Activated CD4-positive, alpha-beta T cell treated with anti-CD3 and anti-CD28 coated beads, Interleukin-2, amount 10 ng/mL, durations not matched to agents 24 days and 14 days (primary cell): ENCODE data around the gene CTDP1. TPM values are rescaled to one million over a fixed set of nuclear protein-coding genes. Genes with fewer than 3 reads are reported as not detected.

Experiments
- DNase-seq: peaks from one replicate; pipeline ENCODE4 v3.0.0; 2022
- H3K27ac Mint-ChIP-seq: one replicate; pipeline ENCODE4 v1.8.0; 2022; ENCODE audit warnings: mild to moderate bottlenecking, mixed read lengths
- H3K27me3 Mint-ChIP-seq: one replicate; pipeline ENCODE4 v1.8.0; 2022; ENCODE audit warnings: mixed read lengths
- H3K36me3 Mint-ChIP-seq: one replicate; pipeline ENCODE4 v1.8.0; 2022; ENCODE audit warnings: low read depth, mild to moderate bottlenecking, mixed read lengths
- H3K4me1 Mint-ChIP-seq: one replicate; pipeline ENCODE4 v1.8.0; 2021; ENCODE audit warnings: mixed read lengths
- H3K4me3 Mint-ChIP-seq: one replicate; pipeline ENCODE4 v1.8.0; 2022; ENCODE audit warnings: mild to moderate bottlenecking, moderate library complexity, mixed read lengths
- H3K9me3 Mint-ChIP-seq: one replicate; pipeline ENCODE4 v1.8.0; 2021; ENCODE audit warnings: mixed read lengths
- intact Hi-C: fragments of 100-400 bp; cut with micrococcal nuclease; formaldehyde crosslinking; loops from one replicate; pipeline ENCODE4 v1.15.1; 2023
- total RNA-seq: library from RNA; stranded (reverse); gene quantifications from 2 replicates; pipeline ENCODE4 v1.2.3, GENCODE V29; 2022

The CTDP1 gene
- total RNA-seq, 1 donor from 2014 or later: 45.5 TPM

- H3K27ac Mint-ChIP-seq: no peak overlapping the region
- peaks cover 28% of the 10 kb centered on the region for H3K27me3 Mint-ChIP-seq
- no peaks in the 10 kb centered on the region for H3K36me3 Mint-ChIP-seq
- peaks cover under 1% of the 10 kb centered on the region for H3K4me1 Mint-ChIP-seq
- no peak for DNase-seq
- no peak overlapping the region for H3K4me3 Mint-ChIP-seq
- no peaks in the 10 kb centered on the region for H3K9me3 Mint-ChIP-seq
- intact Hi-C loops: no loop called here
Observed at GRCh38 chr18:79785831-79786230, 106.2 kb downstream of the CTDP1 start.

- no peaks in the 10 kb centered on the region for H3K9me3 Mint-ChIP-seq
- no peak overlapping the region for H3K27ac Mint-ChIP-seq
- no peaks in the 10 kb centered on the region for H3K36me3 Mint-ChIP-seq
- DNase-seq: no peak
- peaks cover 33% of the 10 kb centered on the region for H3K27me3 Mint-ChIP-seq
- H3K4me1 Mint-ChIP-seq: peaks cover 4% of the 10 kb centered on the region
- H3K4me3 Mint-ChIP-seq: no peak overlapping the region
- intact Hi-C loops: no loop called here
Observed at GRCh38 chr18:79786304-79786703, 106.7 kb downstream of the CTDP1 start.

GRCh38 chr18:79786786-79787526, 107.4 kb downstream of the CTDP1 start:
- intact Hi-C loops: no loop called here
- DNase-seq: no peak
- Mint-ChIP-seq H3K9me3 (no peaks in the 10 kb centered on the region), H3K27me3 (peaks cover 39% of the 10 kb centered on the region), H3K4me3 (no peak overlapping the region), H3K36me3 (no peaks in the 10 kb centered on the region), H3K4me1 (peaks cover 7% of the 10 kb centered on the region), H3K27ac (no peak overlapping the region)

- Mint-ChIP-seq H3K27me3 (peaks cover 44% of the 10 kb centered on the region), H3K4me1 (peaks cover 7% of the 10 kb centered on the region), H3K4me3 (no peak overlapping the region), H3K36me3 (no peaks in the 10 kb centered on the region), H3K27ac (no peak overlapping the region), H3K9me3 (no peaks in the 10 kb centered on the region)
- intact Hi-C loops: no loop called here
- no peak for DNase-seq
Observed at GRCh38 chr18:79787527-79787864, 107.9 kb downstream of the CTDP1 start.

- Mint-ChIP-seq H3K27ac (no peak overlapping the region), H3K9me3 (no peaks in the 10 kb centered on the region), H3K36me3 (no peaks in the 10 kb centered on the region), H3K4me1 (peaks cover 7% of the 10 kb centered on the region), H3K4me3 (no peak overlapping the region), H3K27me3 (peaks cover 50% of the 10 kb centered on the region)
- DNase-seq: no peak
- intact Hi-C loops: no loop called here
Observed at GRCh38 chr18:79787865-79788733, 108.5 kb downstream of the CTDP1 start.

DNA sequence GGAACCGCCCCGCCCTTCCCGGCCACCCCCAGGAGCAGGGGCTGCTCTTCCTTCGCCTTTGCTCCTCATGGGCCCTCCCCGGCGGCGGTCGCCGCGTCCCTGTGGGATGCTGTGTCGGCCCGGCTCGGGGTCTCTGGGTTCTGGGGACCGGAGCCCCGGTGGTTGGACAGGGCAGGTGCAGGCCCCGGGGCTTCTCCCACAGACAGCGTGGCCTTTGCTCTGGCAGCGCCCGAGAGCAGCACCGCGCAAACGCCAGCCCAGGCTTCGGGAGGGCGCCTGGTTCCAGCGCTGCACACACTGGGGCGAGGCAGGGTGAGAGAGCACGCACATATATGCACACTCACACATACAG, 109.1 kb downstream of the CTDP1 start:
- peaks cover 7% of the 10 kb centered on the region for H3K4me1 Mint-ChIP-seq
- no peak overlapping the region for H3K27ac Mint-ChIP-seq
- no peaks in the 10 kb centered on the region for H3K9me3 Mint-ChIP-seq
- peaks cover 50% of the 10 kb centered on the region for H3K27me3 Mint-ChIP-seq
- intact Hi-C loops: no loop called here
- DNase-seq: no peak
- no peak overlapping the region for H3K4me3 Mint-ChIP-seq
- no peaks in the 10 kb centered on the region for H3K36me3 Mint-ChIP-seq

DNA sequence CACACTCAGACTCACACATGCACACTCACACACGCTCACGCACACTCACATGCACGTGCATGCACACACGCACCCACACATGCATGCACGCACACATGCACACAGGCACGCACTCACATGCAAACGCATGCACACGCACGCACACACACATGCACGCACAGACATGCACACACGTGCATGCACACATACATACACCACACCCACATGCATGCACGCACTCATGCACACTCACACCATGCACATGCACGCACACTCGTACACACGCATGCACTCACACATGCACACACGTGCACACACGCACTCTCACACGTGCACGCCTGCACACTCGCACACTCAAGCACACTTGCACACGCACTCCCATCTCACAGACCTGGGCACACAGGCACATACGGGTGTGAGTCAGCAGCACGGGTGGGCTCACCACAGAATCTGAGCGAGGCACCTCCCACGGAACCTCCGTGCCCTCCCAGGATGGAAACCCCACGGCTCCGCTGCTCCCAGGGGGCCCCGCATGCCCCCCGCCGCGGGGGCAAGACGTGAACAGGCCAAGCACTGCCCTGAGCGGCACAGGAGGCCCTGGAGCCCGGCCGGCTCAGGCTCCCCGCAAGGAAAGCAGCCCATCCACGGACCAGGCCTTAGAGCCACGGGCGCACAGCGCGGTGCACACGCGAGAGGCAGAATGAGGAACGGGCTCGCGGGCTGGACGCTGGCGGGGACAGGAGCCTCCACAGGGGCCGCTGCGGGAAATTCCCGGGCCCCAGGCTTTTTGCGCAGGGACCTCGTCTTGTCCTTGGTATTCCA, 109.7 kb downstream of the CTDP1 start:
- DNase-seq: no peak
- Mint-ChIP-seq H3K4me3 (no peak overlapping the region), H3K9me3 (no peaks in the 10 kb centered on the region), H3K4me1 (peaks cover 7% of the 10 kb centered on the region), H3K27ac (no peak overlapping the region), H3K36me3 (no peaks in the 10 kb centered on the region), H3K27me3 (peaks cover 50% of the 10 kb centered on the region)
- intact Hi-C loops: no loop called here

DNA sequence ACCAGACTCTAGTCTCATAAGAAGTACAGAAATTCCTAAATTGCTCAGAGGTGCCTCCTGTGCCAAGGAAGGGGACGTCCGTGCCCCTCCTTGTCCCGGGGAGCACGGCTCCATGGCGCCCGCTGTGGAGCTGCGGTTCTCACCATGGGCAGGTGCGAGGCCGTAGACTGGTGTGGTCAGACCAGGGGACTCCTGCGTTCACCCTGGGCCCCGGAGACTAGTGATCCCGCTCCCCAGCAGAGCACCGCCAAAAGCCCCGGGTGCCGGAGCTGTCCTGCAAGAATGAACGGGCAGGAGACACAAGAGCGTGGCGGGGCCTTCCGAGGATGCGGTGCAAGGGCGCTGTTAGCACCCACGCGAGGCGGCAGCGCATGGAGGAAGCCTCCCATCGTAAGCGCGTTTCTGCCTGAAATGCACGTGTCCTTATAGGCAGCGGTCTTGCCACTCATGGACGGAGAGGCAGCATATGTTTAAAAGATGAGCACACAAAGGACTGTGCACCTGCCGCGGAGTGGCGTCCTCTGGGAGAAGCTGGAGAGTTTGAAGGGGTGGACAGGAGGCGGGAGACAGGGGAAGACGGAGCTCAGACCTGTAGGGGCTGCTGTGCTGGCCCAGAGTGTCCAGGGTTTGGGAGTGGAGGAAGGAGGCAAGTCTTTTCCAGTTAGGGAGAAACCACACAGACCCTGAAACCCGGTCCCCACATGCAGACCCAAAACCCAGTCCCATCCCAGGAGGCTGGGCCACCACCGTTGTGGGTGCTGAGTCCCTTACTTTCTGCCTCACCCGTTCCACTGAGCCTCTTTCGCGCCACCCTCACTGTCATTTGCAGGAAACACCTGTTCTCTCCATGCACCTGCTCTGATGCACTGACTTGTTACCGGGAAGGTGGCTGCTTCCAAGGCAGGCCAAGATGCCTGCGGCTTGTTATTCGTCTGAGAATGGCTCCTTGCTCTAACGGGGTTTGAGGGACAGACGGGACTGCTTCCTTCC, 110.6 kb downstream of the CTDP1 start:
- DNase-seq: no peak
- Mint-ChIP-seq H3K9me3 (no peaks in the 10 kb centered on the region), H3K27me3 (peaks cover 54% of the 10 kb centered on the region), H3K4me1 (peaks cover 7% of the 10 kb centered on the region), H3K36me3 (no peaks in the 10 kb centered on the region), H3K4me3 (no peak overlapping the region), H3K27ac (no peak overlapping the region)
- intact Hi-C loops: no loop called here

DNA sequence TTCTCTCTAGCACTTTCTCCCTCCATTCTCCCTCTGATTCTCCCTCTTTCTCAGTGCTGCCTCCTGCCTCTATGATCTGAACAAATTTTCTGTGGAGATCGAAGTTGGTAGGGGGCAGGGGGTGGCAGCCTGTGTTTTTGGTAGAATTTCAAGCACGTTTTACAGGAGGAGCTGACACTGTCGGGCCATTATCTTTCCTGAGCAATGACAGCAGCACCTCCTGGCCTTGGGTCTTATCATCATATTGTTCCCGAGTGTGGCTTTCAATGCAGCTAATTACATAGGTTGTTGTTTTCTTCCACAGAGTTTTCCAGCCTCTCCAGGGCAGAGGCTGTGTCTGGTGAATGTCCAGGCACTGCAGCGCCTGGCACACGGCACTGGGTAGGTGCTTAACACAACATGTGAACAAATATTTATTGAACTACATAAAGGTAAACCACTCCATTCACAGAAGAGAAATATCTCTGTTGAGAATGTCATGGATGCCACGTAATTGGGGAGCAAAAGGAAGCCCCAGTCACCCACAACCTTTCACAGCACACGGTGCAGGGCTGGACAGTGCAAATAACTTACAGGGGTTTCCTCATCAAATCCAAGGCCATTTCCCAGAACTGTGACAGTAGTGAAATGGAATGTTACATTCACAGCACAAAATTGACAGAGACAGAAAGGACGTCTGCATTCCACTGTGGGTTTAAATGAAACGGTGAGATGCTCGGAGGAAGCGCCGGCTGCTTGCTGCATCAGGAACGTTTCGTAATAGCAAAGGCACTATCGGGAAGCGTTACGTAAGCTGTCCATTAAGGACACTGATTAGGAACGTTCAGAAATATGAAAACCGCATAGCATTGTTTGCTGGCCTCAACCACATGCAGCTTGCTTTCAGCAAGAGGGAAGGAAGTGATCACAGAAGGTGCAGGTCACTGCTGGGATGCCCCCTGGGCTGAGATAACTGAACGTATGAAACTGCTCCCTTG, 111.7 kb downstream of the CTDP1 start:
- no peak overlapping the region for H3K27ac Mint-ChIP-seq
- peaks cover 60% of the 10 kb centered on the region for H3K27me3 Mint-ChIP-seq
- peak overlapping the region; percentile 26 for H3K4me3 Mint-ChIP-seq
- intact Hi-C loops: no loop called here
- no peaks in the 10 kb centered on the region for H3K9me3 Mint-ChIP-seq
- DNase-seq: no peak
- no peaks in the 10 kb centered on the region for H3K36me3 Mint-ChIP-seq
- H3K4me1 Mint-ChIP-seq: peaks cover 7% of the 10 kb centered on the region

DNA sequence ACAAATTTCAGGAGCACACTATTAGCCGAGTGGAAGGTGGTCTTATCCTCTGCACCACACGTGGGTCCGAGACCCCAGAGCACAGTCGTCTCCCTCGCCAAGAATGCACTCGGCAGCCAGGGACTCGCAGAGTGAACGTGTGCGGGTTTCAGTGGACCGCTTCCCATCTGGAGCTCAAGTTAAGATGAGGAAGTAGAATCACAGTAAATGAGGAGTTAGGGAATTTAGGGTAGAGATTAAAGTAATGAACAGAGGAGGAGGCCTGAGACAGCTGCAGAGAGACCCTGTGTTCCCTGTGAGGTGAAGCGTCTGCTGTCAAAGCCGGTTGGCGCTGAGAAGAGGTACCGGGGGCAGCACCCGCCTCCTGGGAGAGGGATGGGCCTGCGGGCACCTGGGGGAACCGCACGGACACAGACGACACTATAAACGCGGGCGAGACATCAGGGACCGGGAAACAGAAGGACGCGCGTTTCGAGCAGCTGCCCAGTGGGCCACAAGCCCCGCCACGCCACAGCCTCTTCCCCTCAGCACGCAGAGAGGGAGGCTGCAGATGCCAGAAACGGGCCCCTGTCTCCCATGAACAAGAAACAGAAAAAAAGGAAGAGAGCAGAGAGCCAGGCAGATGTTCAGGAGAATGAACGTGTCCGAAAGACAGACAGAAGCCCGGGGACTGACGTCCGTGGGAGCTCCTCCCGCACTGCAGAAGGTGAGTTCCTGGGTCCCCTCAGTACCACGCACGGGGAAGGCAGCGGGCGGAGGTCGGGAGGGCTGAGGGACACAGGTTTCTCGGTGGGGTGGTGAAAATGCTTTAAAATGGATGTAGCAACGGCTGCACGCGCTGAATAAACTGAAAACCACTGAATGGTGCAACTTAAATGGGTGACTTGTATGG, 112.7 kb downstream of the CTDP1 start:
- intact Hi-C loops: no loop called here
- DNase-seq: no peak
- Mint-ChIP-seq H3K4me1 (peaks cover 8% of the 10 kb centered on the region), H3K27me3 (peaks cover 58% of the 10 kb centered on the region), H3K36me3 (peaks cover 1% of the 10 kb centered on the region), H3K4me3 (no peak overlapping the region), H3K9me3 (no peaks in the 10 kb centered on the region), H3K27ac (no peak overlapping the region)

- intact Hi-C loops: no loop called here
- DNase-seq: no peak
- H3K36me3 Mint-ChIP-seq: peaks cover 2% of the 10 kb centered on the region
- no peak overlapping the region for H3K4me3 Mint-ChIP-seq
- H3K4me1 Mint-ChIP-seq: peaks cover 10% of the 10 kb centered on the region
- no peaks in the 10 kb centered on the region for H3K9me3 Mint-ChIP-seq
- peaks cover 56% of the 10 kb centered on the region for H3K27me3 Mint-ChIP-seq
- H3K27ac Mint-ChIP-seq: no peak overlapping the region
Observed at GRCh38 chr18:79792988-79793355, 113.4 kb downstream of the CTDP1 start.

DNA sequence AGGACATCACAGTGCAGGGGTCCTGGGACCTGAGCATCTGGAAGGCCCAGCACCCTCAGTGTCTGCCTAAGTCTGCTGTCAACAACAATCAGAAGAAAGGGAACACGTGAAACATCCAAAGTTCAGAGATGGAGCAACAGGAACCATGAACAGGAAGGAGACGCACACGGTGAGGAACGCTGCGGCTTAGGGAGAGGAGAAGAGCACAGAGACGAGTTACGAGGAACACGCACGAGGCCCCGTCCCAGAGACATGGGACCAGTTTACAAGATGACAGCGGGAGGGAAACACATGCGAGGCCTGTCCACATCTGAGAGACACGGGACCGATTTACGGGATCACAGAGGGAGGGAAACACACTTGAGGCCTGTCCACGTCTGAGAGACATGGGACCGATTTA, 115.2 kb downstream of the CTDP1 start:
- Mint-ChIP-seq H3K4me1 (peaks cover 12% of the 10 kb centered on the region), H3K9me3 (no peaks in the 10 kb centered on the region), H3K4me3 (no peak overlapping the region), H3K27ac (no peak overlapping the region), H3K27me3 (peaks cover 59% of the 10 kb centered on the region), H3K36me3 (peaks cover 2% of the 10 kb centered on the region)
- intact Hi-C loops: no loop called here
- DNase-seq: no peak
